GM18520 (cell line): ENCODE results near the gene TET3.
A peak's percentile ranks its signal among the peaks of the same experiment; 100 is the strongest.

ENCODE experiments used
- ATAC-seq: cut with Tn5 transposase; IDR thresholded peaks from one replicate; pipeline ENCODE4 v1.9.1; 2021; ENCODE audit not compliant: unreplicated experiment

Gene TET3

GRCh38 chr2:74002505-74003421 is 18.1 kb downstream of the TET3 start:
- peak; percentile 72 for ATAC-seq

- ATAC-seq, result no peak
These were observed 18.9 kb downstream of the TET3 start for GRCh38 chr2:74003494-74004211.

- ATAC-seq, result no peak
These were observed 19.8 kb downstream of the TET3 start for GRCh38 chr2:74004212-74005182.

- ATAC-seq, result no peak
These were observed 21.1 kb downstream of the TET3 start for GRCh38 chr2:74005786-74006185.

GRCh38 chr2:74006459-74006858 is 21.7 kb downstream of the TET3 start:
- no peak for ATAC-seq

DNA sequence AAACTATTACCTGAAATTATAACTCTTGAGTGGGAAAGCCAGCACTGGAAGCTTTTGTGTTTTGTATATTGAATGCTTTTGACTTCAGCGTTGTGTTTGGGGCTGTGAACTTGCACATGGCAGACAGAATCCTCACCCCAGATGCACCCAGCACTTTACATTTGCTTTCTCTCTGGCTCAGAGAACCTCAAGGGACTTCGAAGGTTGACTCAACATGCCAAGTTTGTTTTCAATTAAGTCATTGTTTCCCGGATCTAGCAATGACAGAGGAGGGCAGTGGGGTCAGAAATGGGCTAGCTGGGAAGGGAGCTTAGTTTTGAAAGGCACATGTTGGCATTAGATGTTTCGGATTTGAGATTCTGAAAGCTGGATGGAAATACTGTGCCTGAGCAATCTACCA is 22.4 kb downstream of the TET3 start:
- no peak for ATAC-seq

GRCh38 chr2:74007711-74008110 is 23.0 kb downstream of the TET3 start:
- no peak for ATAC-seq

GRCh38 chr2:74008761-74009395 is 24.2 kb downstream of the TET3 start:
- no peak for ATAC-seq

DNA sequence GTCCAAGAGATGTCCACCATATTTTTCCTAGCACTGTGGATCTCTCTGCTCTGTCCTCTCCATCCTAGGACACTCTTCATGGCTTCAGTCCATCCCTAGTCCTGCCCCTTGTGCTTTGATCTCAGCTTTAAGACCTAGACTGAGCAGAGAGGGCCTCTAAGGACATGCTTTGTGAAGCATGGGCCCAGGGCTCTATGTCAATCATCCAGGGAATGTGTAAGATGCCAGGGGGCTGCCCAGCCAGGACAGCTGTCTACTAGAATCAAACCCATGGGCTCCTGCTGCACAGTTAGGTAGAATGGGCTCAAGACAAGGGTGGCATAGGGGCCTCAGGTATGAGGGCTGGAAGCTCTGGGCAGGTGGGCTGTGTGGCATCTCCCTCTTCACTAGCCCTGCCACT is 24.9 kb downstream of the TET3 start:
- ATAC-seq, result no peak

GRCh38 chr2:74010087-74010541 is 25.4 kb downstream of the TET3 start:
- ATAC-seq, result no peak

- no peak for ATAC-seq
These were observed 26.5 kb downstream of the TET3 start for GRCh38 chr2:74011246-74011645.

DNA sequence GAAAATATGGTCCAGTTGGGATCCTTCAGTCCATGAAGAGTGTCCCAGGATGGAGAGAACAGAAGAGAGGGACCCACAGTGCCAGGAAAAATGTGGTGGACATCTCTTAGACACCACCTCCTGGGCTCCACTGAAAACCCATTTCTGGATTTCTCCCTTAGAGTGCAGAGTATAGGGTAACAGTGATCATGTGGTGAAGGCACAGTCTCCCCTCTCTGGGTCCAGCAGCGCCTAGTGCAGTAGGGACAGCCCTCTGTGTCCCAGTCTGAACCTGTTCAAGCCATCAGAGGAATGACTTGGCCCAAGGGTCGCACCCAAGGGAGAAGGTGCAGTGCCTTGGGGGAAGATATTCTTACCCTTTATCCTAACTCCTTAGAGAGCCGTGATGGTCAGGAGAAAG is 30.1 kb downstream of the TET3 start:
- ATAC-seq, result no peak

- no peak for ATAC-seq
These were observed 32.5 kb downstream of the TET3 start for GRCh38 chr2:74017223-74017622.

DNA sequence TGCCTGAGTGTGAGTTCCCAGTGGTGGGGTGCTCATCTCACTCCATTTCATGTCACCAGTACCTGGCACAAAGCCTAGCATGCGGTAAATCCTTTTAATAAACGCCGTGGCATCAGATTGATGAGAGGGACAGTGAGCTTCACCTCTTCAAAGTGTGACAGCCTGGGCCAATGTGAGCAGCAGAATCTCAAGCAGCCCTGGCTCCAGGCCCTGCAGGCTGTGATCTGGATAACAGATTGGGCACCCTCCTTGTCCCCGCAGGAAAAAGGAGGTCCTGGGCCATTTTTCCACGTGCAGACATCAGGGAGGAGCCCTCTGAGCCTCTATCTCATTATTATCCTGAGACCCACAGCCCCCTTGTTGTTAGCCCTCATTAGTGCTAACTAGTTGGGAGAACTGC is 34.8 kb downstream of the TET3 start:
- ATAC-seq, result no peak

- no peak for ATAC-seq
These were observed 36.1 kb downstream of the TET3 start for GRCh38 chr2:74020702-74021406.

DNA sequence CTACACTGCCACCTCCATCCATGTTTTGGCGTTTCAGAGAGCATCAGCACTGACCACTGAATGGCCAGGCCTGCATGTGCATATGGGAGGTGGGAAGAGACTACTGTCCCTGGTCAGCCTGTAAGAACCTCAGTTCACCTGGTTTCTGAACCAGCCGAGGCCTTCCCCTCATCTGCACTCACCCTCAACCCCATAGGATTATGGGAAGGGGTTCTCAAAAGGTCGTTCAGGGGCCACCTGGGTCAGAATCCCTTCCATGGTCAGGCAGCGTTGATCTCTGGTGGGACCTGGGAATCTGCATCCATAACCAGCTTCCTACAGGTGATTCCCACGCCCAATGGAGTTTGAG is 36.7 kb downstream of the TET3 start:
- no peak for ATAC-seq

DNA sequence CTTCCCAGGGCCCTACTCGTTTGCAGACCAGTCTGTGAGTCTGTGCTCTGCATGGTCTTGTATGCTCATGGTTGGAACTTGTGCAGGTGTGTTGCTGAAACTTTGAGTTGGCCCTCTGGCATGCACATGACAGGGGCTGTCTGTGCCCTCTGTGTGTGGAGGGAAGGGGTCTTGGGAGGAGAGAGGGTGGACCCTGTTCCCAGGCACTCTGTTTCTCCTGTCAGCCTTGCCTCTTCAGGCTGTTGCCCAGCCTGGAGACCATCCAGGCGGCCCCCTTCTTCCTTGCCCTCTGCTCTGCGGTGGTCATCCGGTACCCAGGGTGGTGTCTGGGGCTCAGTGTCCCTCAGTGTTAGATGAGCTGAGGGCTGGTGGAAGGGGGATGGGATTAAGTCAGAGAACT is 39.5 kb downstream of the TET3 start:
- no peak for ATAC-seq

- no peak for ATAC-seq
These were observed 41.4 kb downstream of the TET3 start for GRCh38 chr2:74025971-74026612.

DNA sequence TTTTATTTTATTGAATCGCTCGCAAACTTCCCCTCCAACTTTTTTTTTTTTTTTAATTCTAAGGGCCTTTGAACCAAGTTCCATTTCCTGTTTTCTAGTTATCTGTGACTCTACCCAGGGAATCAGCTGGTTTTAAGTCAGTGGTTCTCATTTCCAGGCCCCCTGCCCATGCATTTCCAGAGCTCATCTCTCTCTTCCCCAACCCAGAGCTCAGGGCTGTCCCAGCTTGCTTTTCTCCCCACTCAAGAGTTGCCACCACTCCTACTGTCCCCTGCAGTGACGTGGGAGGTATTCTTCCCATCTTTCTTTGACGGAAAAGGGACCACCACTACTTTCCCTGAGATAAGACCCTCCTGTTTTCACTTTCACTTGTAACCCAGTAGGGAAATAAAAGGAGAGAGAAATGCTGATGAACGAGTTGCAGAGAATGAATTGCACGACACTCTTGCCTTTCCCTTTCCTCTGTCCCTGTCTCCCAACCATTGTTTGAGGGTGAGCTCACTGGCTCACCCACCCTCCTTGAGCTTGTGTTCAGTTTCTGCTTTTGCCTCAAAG is 42.1 kb downstream of the TET3 start:
- no peak for ATAC-seq
